HEK293 (cell line): ENCODE data around the gene USO1.

Experiments used
- CTCF ChIA-PET: fragments of 350-600 bp; formaldehyde crosslinking; extraction: SDS; loops from one replicate; lab custom pipeline; 2021; ENCODE audit warnings: antibody characterized with exemption; lab: Yijun Ruan, JAX
- POLR2A ChIA-PET: fragments of 300-600 bp; formaldehyde crosslinking; extraction: SDS; loops from one replicate; lab custom pipeline; 2020; ENCODE audit warnings: antibody characterized with exemption, inconsistent platforms; lab: Yijun Ruan, JAX
- H3K27ac ChIP-seq: fragments of 200-500 bp; sonication (Bioruptor generic); 2 replicates; pipeline ENCODE4 v1.5.1; 2014; ENCODE audit warnings: low read depth, low read length, control low read depth, inconsistent platforms; ENCODE audit errors: extremely low read depth
- H3K36me3 ChIP-seq, 2 experiments: fragments of 200-500 bp in 1 of 2; sonication (Bioruptor generic) in 1 of 2; 1 replicate in 1 of 2; 2 replicates in 1 of 2; pipeline ENCODE4 v1.5.1; 2014 to 2017; ENCODE audit warnings: inconsistent platforms in 2 of 2, low read length in 2 of 2; ENCODE audit not compliant: control insufficient read depth in 2 of 2, insufficient read depth in 1 of 2
- H3K4me1 ChIP-seq: fragments of 200-500 bp; sonication (Bioruptor generic); 2 replicates; pipeline ENCODE4 v1.5.1; 2014; ENCODE audit warnings: mild to moderate bottlenecking, low read length, inconsistent platforms; ENCODE audit not compliant: control insufficient read depth, insufficient read depth
- H3K4me3 ChIP-seq: 2 replicates; pipeline ENCODE4 v1.5.1; 2011; ENCODE audit warnings: low read depth, mild to moderate bottlenecking, control low read depth, low read length, moderate library complexity
- H3K9me3 ChIP-seq: fragments of 200-500 bp; sonication (Bioruptor generic); 2 replicates; pipeline ENCODE4 v1.5.1; 2014; ENCODE audit warnings: low read depth, low read length, inconsistent platforms; ENCODE audit not compliant: control insufficient read depth, insufficient read depth
- GLI2 ChIP-seq: fragments of 450-650 bp; formaldehyde crosslinking; IDR thresholded peaks from 2 replicates; pipeline ENCODE4; 2017; ENCODE audit warnings: missing biosample characterization, missing genetic modification characterization, low read depth, borderline replicate concordance
- HIC1 ChIP-seq: fragments of 450-650 bp; formaldehyde crosslinking; IDR thresholded peaks from 2 replicates; pipeline ENCODE4 v1.5.1; 2016; ENCODE audit warnings: missing biosample characterization, missing genetic modification characterization
- SETDB1 ChIP-seq: IDR thresholded peaks from one replicate; pipeline ENCODE4 v1.6.1; 2017; ENCODE audit warnings: mild to moderate bottlenecking, low read length, moderate library complexity, mixed read lengths; ENCODE audit not compliant: insufficient read length
- TRIM28 ChIP-seq: IDR thresholded peaks from 2 replicates; pipeline ENCODE4 v1.6.1; 2011; ENCODE audit warnings: low read length, control low read depth, borderline replicate concordance
- YY2 ChIP-seq: fragments of 450-650 bp; formaldehyde crosslinking; IDR thresholded peaks from 2 replicates; pipeline ENCODE4 v1.5.1; 2016; ENCODE audit warnings: missing biosample characterization, missing genetic modification characterization
- ZFP41 ChIP-seq: fragments of 450-650 bp; formaldehyde crosslinking; IDR thresholded peaks from 2 replicates; pipeline ENCODE4 v1.5.1; 2016; ENCODE audit warnings: missing biosample characterization, missing genetic modification characterization, borderline replicate concordance
- ZNF112 ChIP-seq: fragments of 450-650 bp; formaldehyde crosslinking; IDR thresholded peaks from 2 replicates; pipeline ENCODE4 v1.5.0; 2017; ENCODE audit warnings: missing biosample characterization, missing genetic modification characterization
- ZNF133 ChIP-seq: fragments of 450-650 bp; formaldehyde crosslinking; IDR thresholded peaks from 2 replicates; pipeline ENCODE4 v1.5.1; 2016; ENCODE audit warnings: missing biosample characterization, missing genetic modification characterization
- ZNF140 ChIP-seq: fragments of 450-650 bp; formaldehyde crosslinking; IDR thresholded peaks from 2 replicates; pipeline ENCODE4 v1.5.1; 2016; ENCODE audit warnings: missing biosample characterization, missing genetic modification characterization
- ZNF19 ChIP-seq: fragments of 450-650 bp; formaldehyde crosslinking; IDR thresholded peaks from 2 replicates; pipeline ENCODE4; 2016; ENCODE audit warnings: missing biosample characterization, missing genetic modification characterization, low read depth
- ZNF2 ChIP-seq: fragments of 450-650 bp; formaldehyde crosslinking; IDR thresholded peaks from 2 replicates; pipeline ENCODE4 v1.5.1; 2016; ENCODE audit warnings: missing biosample characterization, missing genetic modification characterization
- ZNF266 ChIP-seq: fragments of 450-650 bp; formaldehyde crosslinking; IDR thresholded peaks from 2 replicates; pipeline ENCODE4 v1.5.1; 2016; ENCODE audit warnings: missing biosample characterization, missing genetic modification characterization, low read depth
- ZNF335 ChIP-seq: fragments of 450-650 bp; formaldehyde crosslinking; conservative IDR thresholded peaks from 2 replicates; pipeline ENCODE4 v1.5.1; 2016; ENCODE audit warnings: missing biosample characterization, missing genetic modification characterization
- ZNF391 ChIP-seq: fragments of 450-650 bp; formaldehyde crosslinking; IDR thresholded peaks from 2 replicates; pipeline ENCODE4 v1.5.1; 2016; ENCODE audit warnings: low read depth, missing biosample characterization, missing genetic modification characterization, borderline replicate concordance
- ZNF423 ChIP-seq: fragments of 450-650 bp; formaldehyde crosslinking; IDR thresholded peaks from 2 replicates; pipeline ENCODE4 v1.5.1; 2016; ENCODE audit warnings: missing biosample characterization, missing genetic modification characterization
- ZNF514 ChIP-seq: fragments of 450-650 bp; formaldehyde crosslinking; IDR thresholded peaks from 2 replicates; pipeline ENCODE4 v1.5.1; 2016; ENCODE audit warnings: missing biosample characterization, missing genetic modification characterization
- ZNF555 ChIP-seq: fragments of 450-650 bp; formaldehyde crosslinking; conservative IDR thresholded peaks from 2 replicates; pipeline ENCODE4 v1.5.1; 2017; ENCODE audit warnings: missing biosample characterization, mild to moderate bottlenecking, missing genetic modification characterization, inconsistent platforms
- ZNF558 ChIP-seq: fragments of 450-650 bp; formaldehyde crosslinking; IDR thresholded peaks from 2 replicates; pipeline ENCODE4 v1.5.1; 2016; ENCODE audit warnings: missing biosample characterization, missing genetic modification characterization
- ZNF596 ChIP-seq: fragments of 450-650 bp; IDR thresholded peaks from 2 replicates; pipeline ENCODE4 v1.5.0; 2018; ENCODE audit warnings: missing biosample characterization, mild to moderate bottlenecking, missing genetic modification characterization, moderate library complexity
- ZNF626 ChIP-seq: fragments of 450-650 bp; sonication (Bioruptor Pico); formaldehyde crosslinking; IDR thresholded peaks from 2 replicates; pipeline ENCODE4 v1.5.1; 2018; ENCODE audit warnings: missing biosample characterization, missing genetic modification characterization, inconsistent platforms
- ZNF654 ChIP-seq: fragments of 450-650 bp; formaldehyde crosslinking; IDR thresholded peaks from 2 replicates; pipeline ENCODE4 v1.5.1; 2016; ENCODE audit warnings: low read depth, missing biosample characterization, missing genetic modification characterization
- ZNF658 ChIP-seq: fragments of 450-650 bp; formaldehyde crosslinking; IDR thresholded peaks from 2 replicates; pipeline ENCODE4; 2016; ENCODE audit warnings: missing biosample characterization, missing genetic modification characterization
- ZNF660 ChIP-seq: fragments of 450-650 bp; IDR thresholded peaks from 2 replicates; pipeline ENCODE4 v1.5.1; 2018; ENCODE audit warnings: missing biosample characterization, mild to moderate bottlenecking, missing genetic modification characterization
- ZNF707 ChIP-seq: fragments of 450-650 bp; formaldehyde crosslinking; IDR thresholded peaks from 2 replicates; pipeline ENCODE4 v1.5.1; 2016; ENCODE audit warnings: missing biosample characterization, missing genetic modification characterization
- ZSCAN18 ChIP-seq: fragments of 450-650 bp; formaldehyde crosslinking; IDR thresholded peaks from 2 replicates; pipeline ENCODE4 v1.5.1; 2016; ENCODE audit warnings: missing biosample characterization, missing genetic modification characterization
- ZSCAN30 ChIP-seq: fragments of 450-650 bp; IDR thresholded peaks from 2 replicates; pipeline ENCODE4 v1.5.1; 2018; ENCODE audit warnings: missing biosample characterization, mild to moderate bottlenecking, missing genetic modification characterization, moderate library complexity
- ZSCAN4 ChIP-seq: fragments of 450-650 bp; formaldehyde crosslinking; IDR thresholded peaks from 2 replicates; pipeline ENCODE4 v1.5.1; 2017; ENCODE audit warnings: missing biosample characterization, missing genetic modification characterization

The USO1 gene

GRCh38 chr4:75737398-75737797, 13.0 kb downstream of the USO1 start:
- H3K9me3 ChIP-seq: no peaks in the 10 kb centered on the region
- H3K27ac ChIP-seq: no peak overlapping the region
- no peak for TF ChIP-seq ZNF140
- TF ChIP-seq ZSCAN4 (tag by site-specific recombination): no peak
- TF ChIP-seq ZNF19 (tag by site-specific recombination): no peak
- TF ChIP-seq TRIM28: no peak
- no peak for TF ChIP-seq ZNF654 (tag by site-specific recombination)
- TF ChIP-seq ZSCAN30 (tag by site-specific recombination): no peak
- no peak for TF ChIP-seq ZNF133 (tag by site-specific recombination)
- no peak for TF ChIP-seq YY2 (tag by site-specific recombination)
- TF ChIP-seq ZNF2 (tag by site-specific recombination): no peak
- no peak for TF ChIP-seq ZNF423 (tag by site-specific recombination)
- no peaks in the 10 kb centered on the region for H3K36me3 ChIP-seq
- ChIA-PET POLR2A (interaction anchor here (0.6 kb wide), 1 partner anchor 190 kb away, joined by 6 read pairs; no protein-coding TSS in a partner anchor), CTCF (no interaction called here)
- H3K4me1 ChIP-seq: no peaks in the 10 kb centered on the region
- H3K4me3 ChIP-seq: no peak overlapping the region

GRCh38 chr4:75741027-75741426, 16.6 kb downstream of the USO1 start:
- TF ChIP-seq ZFP41 (tag by site-specific recombination) (no peak), ZNF707 (tag by site-specific recombination) (no peak), GLI2 (no peak), HIC1 (tag by site-specific recombination) (no peak), ZNF555 (tag by site-specific recombination) (no peak), ZNF660 (tag by site-specific recombination) (peak; percentile 70; the same call in 1 of the 2 replicates), ZNF514 (no peak)
- ChIA-PET POLR2A (interaction anchor here (0.8 to 1.5 kb wide), 2 partner anchors 9 to 17 kb away, joined by 5 to 8 read pairs; partner anchors contain the start of gene USO1), CTCF (interaction anchor here (0.9 kb wide), 2 partner anchors 18 to 107 kb away, joined by 3 to 6 read pairs; no protein-coding TSS in a partner anchor)
- H3K9me3 ChIP-seq: no peaks in the 10 kb centered on the region
- no peaks in the 10 kb centered on the region for H3K36me3 ChIP-seq
- no peak overlapping the region for H3K27ac ChIP-seq
- no peaks in the 10 kb centered on the region for H3K4me1 ChIP-seq
- H3K4me3 ChIP-seq: no peak overlapping the region

- H3K27ac ChIP-seq: no peak overlapping the region
- H3K9me3 ChIP-seq: no peaks in the 10 kb centered on the region
- no peak overlapping the region for H3K4me3 ChIP-seq
- POLR2A ChIA-PET: no interaction called here
- no peaks in the 10 kb centered on the region for H3K36me3 ChIP-seq
- H3K4me1 ChIP-seq: no peaks in the 10 kb centered on the region
- CTCF ChIA-PET: no interaction called here
- TF ChIP-seq ZNF335 (tag by site-specific recombination): no peak
- TF ChIP-seq ZSCAN18 (tag by site-specific recombination): no peak
- no peak for TF ChIP-seq ZNF266 (tag by site-specific recombination)
- TF ChIP-seq ZNF626: no peak
- TF ChIP-seq SETDB1: no peak
- no peak for TF ChIP-seq ZNF558 (tag by site-specific recombination)
- no peak for TF ChIP-seq ZNF596 (tag by site-specific recombination)
- TF ChIP-seq ZNF658 (tag by site-specific recombination): no peak
- no peak for TF ChIP-seq ZNF112 (tag by site-specific recombination)
- TF ChIP-seq ZNF391 (tag by site-specific recombination): no peak
Observed at GRCh38 chr4:75742451-75742850, 18.1 kb downstream of the USO1 start.
